GM19035 (cell line): Measurements from ENCODE around the gene MACROD1.
"Not testable (repeated sequence)": the region's sequence is repeated elsewhere in the genome, so short reads cannot be mapped to it uniquely, and the experiment has no call there.

Experiments used
- ATAC-seq: cut with Tn5 transposase; IDR thresholded peaks from one replicate; pipeline ENCODE4 v1.9.1; 2021; ENCODE audit not compliant: unreplicated experiment

Gene MACROD1

DNA sequence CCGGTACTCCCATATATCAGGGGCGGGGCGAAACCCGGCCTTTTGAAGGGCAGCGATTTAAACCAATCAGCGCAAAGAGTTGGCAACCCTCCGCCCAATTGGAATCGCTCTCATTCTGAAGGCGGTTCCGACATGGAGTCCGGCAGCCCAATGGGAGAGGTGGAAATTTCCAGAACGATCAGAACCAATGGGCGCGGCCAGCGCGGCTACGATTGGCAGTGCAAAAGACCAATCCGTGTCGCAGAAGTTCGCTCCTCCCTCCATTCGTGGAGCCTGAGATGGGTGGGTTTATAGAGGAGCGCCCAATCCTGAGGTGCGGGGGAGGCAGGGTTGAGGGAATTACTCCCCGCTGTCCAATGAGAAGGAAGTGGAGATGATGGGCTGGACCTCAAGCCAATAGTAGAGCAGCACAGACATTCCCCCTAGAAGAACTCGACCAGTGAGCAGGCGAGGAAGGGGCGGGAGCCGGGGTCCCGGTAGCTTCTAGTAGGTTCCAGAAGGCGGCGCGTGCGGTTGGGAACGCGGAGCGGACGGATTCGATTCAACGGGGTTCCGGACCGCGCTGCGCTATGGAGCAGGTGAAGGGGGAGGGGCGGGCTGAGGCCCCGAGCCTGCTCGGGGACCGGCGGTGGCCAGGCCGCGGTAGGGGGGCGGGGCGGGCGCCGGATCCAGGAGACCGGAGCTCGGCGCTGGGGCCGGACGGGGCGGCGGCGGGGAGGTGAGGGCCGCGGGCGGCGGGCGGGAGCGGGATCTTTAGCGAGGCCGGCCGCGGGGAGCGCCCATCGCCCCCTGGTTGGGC is 20.0 kb upstream of the MACROD1 start, which contains the start of gene STIP1:
TSS of gene STIP1 (plus strand) at position 479 of the 799 bp plus-strand sequence. CDS start at position 570, 91 bp downstream.
- peak; percentile 85 for ATAC-seq

- peak; percentile 26 for ATAC-seq
These were observed 19.3 kb upstream of the MACROD1 start for GRCh38 chr11:64185175-64185692.

DNA sequence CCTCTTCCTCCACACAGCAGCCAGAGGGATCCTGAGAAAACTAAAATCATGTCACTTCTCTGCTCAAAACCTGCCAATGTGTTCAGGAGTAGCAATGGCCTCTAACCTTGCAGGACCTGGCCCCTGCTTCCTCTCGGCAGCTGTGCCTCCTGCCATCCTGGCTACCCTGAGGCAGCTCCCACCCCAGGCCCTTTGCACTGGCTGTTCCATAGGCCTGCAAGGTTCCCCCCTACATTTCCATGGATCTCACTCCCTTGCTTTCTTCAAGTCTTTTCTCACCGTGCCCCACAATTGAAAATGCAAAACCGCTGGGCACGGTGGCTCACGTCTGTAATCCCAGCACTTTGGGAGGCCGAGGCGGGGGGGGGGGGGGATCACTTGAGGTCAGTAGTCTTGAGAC is 18.0 kb upstream of the MACROD1 start:
- no peak for ATAC-seq

DNA sequence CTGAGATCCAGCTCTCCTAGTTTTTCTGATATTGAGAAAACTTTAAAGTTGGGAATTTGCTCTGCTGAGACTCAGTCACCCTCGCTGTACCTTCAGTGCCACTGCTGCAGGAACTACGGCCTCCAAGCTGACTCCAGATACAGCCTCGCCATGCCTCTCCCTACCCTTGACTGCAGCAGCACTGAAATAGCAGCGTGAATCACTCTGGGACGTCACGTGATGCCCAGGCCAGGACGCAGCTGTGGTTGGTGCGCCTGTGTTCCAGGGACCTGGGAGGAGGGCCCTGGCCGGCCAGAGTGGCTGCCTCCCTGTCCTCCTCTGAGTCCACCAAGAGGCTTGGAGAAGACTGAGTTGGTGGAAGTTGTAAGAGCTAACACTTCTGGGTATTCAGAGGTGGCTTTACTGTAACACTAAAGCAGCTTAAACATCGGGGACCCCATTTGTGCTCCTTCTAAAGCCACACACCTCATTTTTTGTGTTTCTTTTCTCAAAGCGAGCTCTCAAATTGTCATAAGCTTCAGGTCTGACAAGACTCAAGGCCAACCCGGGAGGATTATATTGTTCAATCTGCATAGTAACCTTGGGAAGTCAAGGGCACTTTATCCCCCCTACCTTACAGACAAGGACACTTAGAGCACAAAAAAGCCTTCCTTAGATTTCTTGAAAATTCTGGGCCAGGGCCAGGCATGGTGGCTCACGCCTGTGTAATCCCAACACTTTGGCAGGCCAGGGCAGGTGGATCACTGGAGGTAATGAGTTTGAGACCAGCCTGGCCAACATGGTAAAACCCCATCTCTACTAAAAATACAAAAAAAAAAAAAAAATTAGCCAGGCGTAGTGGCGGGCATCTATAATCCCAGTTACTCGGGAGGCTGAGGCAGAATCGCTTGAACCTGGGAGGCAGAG is 15.8 kb upstream of the MACROD1 start:
- no peak for ATAC-seq

DNA sequence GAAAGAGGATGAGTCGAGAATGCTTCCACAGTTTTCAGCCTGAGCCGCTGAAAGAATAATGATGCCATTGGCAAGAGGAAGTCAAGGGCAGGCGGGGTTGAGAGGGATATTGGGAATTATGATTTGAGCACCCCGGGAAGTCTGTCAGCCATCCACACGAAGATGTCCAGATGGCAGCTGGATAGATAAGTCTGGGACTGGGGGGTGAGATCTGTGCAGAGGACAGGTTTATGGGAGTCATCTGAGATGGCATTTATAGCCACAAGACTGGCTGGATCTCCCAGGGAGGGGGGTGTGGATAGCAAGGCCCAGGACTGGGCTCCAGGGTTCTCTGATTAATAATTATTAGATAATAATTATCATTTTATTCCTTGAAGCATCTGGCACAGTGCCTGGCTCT is 15.0 kb upstream of the MACROD1 start:
- no peak for ATAC-seq

DNA sequence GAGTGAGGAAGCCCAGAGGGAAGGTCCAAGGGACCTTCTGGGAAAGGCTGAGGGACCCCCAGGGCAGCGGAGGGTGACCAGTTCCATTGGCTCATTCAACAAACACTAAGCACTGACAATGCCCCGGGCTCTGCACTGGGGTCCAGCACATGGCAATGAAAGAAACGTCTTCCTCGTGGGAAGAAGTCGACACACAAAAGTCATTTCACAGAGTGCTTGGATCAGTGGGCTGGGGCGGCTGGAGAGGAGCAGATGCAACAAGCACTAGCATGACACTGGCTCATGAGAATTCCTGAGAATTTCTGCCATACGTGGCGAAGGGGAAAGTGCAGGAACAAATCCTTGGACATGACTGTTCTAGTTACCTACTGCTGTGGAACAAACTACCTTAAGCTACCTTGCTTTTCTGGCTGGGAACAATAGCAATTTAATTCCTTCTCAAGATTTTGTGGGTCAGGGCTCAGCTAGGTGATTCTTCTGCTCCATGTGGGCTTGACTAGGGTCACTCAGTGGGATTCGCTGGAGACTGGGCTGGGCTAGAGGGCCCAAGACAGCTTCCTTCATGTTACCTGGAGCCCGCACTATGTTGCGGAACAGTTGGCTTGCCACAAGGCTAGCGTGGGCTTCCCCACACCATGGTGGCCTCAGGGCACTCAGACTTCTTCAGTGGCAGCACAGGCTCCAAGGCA is 13.2 kb upstream of the MACROD1 start:
- ATAC-seq: no peak

GRCh38 chr11:64178203-64178602 is 12.3 kb upstream of the MACROD1 start:
- no peak for ATAC-seq

- ATAC-seq: no peak
These were observed 10.8 kb upstream of the MACROD1 start for GRCh38 chr11:64176751-64177150.

GRCh38 chr11:64173616-64174355 is 7.9 kb upstream of the MACROD1 start:
- ATAC-seq: no peak

DNA sequence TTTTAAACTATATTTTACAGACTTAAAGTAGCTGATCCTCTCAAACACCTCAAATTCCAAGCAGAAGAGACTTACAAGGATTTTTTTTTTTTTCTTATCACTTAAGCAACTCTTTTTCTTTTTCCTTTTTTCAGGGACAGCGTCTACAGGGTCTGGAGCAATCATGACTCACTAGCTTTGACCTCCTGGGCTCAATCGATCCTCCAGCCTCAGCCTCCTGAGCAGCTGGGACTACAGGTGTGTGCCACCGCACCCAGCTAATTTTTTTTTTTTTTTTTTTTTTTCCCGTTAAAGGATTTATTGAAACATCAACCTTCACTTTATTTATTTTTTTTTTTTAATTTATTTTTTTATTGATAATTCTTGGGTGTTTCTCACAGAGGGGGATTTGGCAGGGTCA is 4.5 kb upstream of the MACROD1 start:
- ATAC-seq: no peak

DNA sequence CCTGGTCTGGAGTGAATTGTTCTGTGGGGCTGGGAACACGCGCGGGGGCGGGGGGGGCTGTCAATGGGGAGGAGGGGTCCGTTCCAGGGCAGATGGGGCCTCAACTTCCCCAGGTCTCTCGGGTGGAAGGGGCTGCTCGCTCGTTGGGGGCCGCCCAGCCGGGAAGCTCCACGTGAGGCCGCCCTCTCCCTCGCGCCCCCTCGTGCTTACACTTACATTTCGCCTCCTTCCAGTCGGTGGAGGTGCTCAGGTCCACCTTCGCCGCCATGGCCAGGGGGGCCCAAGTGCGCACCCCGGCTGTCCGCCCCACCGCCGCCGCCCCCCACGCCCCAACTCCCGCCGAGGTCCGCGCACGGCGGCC is 452 bp downstream of the MACROD1 start:
- ATAC-seq: peak; percentile 7

- ATAC-seq: no peak
These were observed 1.3 kb downstream of the MACROD1 start for GRCh38 chr11:64164392-64165312.

GRCh38 chr11:64163951-64164350 is 2.0 kb downstream of the MACROD1 start:
- ATAC-seq: no peak

DNA sequence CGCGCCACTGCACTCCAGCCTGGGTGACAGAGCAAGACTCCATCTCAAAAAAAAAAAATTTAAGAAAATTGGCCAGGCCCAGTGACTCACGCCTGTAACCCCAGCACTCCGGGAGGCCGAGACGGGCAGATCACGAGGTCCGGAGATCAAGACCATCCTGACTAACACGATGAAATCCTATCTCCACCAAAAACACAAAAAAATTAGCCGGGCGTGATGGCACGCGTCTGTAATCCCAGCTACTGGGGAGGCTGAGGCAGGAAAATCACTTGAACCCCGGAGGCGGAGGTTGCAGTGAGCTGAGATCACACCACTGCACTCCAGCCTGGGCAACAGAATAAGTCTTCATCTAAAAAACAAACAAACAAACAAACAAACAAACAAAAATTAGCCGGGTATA is 3.1 kb downstream of the MACROD1 start:
- not testable (repeated sequence) for ATAC-seq

GRCh38 chr11:64161037-64161436 is 4.9 kb downstream of the MACROD1 start:
- ATAC-seq: no peak

DNA sequence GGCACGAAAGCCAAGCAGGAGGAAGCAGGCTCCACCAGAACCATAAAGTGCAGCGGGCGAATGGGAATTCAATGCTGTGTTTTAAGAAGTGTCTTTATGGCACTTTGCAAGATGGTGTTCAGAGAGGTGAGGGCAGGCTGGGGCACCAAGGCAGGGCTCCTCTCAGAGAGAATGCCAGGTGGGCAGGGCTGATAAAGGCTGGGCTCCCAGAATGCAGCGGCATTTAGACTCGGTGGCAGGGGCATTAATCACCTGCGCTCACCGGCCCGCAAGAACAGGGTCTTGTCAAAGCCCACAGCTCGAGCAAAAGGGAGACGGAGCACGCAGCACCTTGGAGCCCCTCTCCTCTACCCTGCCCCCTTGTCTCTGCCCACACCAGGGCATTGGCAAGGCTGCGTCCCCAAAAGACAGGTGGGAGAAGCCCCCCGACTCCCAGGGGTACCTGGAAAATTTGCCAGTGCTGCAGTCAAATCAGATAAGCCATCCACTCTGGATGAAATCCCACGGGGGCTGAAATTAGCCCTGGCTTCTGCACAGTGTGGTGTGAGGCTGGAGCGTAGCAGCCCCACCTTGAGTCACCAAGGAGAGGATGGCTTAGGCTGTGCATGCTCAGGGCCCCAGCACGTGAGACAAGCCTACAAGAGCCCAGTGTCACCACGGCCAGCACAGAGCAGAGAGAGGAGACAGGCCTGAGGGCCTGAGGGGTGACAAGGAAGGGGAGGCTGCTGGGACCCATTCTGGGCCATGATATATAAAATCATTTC is 8.1 kb downstream of the MACROD1 start:
- no peak for ATAC-seq

DNA sequence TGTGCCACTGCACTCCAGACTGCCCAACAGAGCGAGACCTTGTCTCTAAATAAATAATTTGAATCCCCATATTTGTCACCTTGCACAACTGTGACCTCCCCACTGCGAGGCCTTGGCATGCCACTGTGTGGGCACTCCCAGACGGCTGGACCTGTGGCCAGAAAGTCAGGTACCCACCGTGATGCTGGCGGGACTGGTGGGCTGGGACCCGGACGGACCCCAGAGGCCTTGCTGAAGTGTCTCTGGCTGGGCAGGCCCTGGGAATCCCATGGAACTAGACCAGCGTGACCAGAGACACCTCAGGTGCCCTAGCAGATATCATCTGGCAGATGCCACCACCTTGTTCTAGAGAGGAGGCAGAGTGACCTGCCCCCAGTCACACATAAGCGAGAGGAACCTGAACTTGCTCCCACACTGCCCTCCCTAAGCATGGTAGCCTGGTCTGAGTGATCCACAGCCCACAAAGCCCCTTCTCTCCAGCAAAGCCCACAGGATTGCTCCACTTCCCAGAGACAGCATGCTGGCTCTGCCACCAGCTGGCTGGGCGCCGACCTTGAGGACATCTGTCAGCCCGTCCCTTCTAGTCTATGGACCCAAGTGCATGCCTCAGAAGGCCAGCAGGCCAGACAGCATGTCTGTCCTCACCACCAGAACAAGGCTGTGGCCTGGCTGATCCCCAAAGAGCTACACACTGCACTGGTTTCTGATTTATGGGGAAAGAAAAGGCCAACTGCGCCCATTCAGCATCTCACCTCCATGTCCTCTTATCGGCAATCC is 9.5 kb downstream of the MACROD1 start:
- no peak for ATAC-seq

DNA sequence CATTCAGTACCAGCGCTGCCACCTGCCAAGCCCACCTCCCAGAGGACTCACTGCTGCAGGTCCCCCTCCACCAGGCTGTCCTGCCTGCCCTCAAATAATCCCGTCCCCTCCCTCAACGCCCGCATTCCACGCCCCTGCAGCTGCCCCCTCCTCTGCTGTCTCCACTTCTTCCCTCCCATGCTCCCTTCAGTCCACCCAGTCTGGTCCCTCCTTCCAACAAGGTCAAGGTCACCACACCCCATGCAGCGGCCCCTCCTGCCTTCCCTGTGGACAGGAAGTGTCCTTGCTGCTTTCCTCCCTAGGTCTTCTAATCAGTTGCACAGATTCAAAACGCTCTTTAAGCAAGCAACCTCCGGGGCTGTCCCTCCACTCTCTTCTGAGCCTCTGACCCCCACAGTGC is 12.1 kb downstream of the MACROD1 start:
- no peak for ATAC-seq
